Stimulated activated CD4-positive, alpha-beta T cell treated with anti-CD3 and anti-CD28 coated beads, Interleukin-1b, Interleukin-23, amount 100 ng/mL, for 1 hour (primary cell): ENCODE results near the gene SLC11A1.

ENCODE experiments used
- DNase-seq, 2 donors: peaks; one replicate each; pipeline ENCODE4 v3.0.0-alpha.2; 2020; ENCODE audit warnings: low read depth in 2 of 2

The SLC11A1 gene

DNA sequence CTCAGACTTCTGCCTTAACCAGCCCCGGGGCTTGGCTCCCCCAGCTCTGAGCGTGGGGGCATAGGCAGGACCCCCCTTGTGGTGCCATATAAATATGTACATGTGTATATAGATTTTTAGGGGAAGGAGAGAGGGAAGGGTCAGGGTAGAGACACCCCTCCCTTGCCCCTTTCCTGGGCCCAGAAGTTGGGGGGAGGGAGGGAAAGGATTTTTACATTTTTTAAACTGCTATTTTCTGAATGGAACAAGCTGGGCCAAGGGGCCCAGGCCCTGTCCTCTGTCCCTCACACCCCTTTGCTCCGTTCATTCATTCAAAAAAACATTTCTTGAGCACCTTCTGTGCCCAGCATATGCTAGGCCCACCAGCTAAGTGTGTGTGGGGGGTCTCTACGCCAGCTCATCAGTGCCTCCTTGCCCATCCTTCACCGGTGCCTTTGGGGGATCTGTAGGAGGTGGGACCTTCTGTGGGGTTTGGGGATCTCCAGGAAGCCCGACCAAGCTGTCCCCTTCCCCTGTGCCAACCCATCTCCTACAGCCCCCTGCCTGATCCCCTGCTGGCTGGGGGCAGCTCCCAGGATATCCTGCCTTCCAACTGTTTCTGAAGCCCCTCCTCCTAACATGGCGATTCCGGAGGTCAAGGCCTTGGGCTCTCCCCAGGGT, 23.1 kb downstream of the SLC11A1 start:
- no peak for DNase-seq

GRCh38 chr2:218405746-218406208, 23.7 kb downstream of the SLC11A1 start:
- DNase-seq: no peak

- DNase-seq: peak; percentile 79 to 86
These were observed 24.3 kb downstream of the SLC11A1 start for GRCh38 chr2:218406209-218406948.

DNA sequence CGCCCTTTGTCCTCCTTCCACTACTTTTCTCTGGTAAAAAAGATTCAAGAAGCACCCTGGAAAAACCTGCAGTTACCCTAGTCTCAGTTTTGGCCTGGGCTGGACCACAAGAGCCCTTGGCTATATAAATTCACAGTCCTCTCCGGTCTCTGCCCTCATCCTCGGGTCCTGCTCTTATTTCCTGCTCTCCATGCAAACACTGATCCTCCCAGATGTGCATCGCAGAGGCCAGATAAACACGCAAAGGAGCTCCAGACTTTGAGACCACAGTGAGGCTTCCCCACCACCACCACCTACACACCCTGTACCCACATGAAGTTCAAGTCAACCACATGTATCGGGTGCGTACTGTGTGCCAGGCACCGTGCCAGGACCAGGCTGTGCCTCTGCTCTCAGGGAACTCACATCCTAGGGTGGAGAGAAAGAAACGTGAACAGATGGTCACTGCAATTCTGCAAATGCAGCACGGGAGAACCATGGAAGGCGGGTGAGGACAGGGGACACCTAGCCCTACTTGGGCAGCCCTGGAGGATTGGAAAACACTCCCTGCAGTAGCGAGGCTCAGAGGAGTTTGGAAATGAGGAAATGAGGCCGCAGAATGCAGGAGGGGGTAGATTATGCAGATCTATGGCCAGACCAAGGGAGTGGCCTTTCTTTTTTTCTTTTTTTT, 25.0 kb downstream of the SLC11A1 start:
- DNase-seq: no peak

- DNase-seq: no peak
These were observed 25.6 kb downstream of the SLC11A1 start for GRCh38 chr2:218407717-218408116.

GRCh38 chr2:218418321-218418716, 36.2 kb downstream of the SLC11A1 start:
- no peak for DNase-seq

- DNase-seq: no peak
These were observed 36.8 kb downstream of the SLC11A1 start, which contains the start of gene VIL1 for GRCh38 chr2:218418717-218419458. TSS of gene VIL1 (plus strand) at chr2:218419123. CDS start at chr2:218423779, 4,656 bp downstream.

DNA sequence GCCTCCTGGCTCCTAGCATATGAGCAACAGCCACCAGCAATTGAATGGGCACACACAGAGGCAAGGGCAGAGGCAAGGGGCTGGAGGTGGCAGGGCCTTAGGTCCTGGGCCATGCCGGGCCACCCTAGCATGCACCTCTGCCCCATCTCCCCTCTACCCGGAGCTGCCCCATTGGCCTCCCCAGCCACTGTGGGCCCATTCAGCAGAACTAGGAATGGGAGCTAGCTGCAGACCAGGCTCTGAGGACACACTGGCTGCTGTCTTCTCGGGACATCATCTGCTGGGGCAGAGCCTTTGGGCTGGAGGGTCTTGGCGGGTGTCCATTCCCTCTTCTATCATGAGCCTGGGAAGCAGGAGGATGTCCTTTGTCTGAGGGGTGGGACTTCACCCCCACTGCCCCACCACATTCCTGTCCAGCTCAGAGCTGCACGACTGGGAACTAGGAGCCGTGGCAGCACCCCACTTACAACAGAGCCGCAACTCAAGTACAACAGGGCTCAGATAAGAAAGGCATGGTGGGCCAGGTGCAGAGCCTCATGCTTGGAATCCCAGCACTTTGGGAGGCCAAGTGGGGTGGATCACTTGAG, 37.6 kb downstream of the SLC11A1 start:
- no peak for DNase-seq

DNA sequence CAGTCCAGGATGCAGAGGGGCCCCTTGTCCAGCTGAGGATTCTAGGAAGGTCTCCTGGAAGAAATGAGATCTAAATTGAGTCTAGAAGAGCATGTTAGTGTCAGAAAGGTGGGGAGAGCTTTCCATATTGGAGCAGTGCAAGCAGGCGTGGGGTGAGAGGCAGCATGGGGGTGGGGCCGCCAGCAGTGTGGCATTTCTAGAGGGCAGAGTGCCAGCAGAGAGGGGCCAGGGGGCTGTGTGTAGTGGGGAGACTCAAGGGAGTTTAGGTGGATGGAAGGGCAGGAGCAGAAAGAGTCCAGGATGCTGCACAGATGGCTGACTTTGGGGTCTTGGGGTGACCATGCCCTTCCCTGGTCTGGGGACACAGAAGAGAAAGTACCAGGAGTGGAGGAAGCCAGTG, 39.0 kb downstream of the SLC11A1 start:
- DNase-seq: no peak

DNA sequence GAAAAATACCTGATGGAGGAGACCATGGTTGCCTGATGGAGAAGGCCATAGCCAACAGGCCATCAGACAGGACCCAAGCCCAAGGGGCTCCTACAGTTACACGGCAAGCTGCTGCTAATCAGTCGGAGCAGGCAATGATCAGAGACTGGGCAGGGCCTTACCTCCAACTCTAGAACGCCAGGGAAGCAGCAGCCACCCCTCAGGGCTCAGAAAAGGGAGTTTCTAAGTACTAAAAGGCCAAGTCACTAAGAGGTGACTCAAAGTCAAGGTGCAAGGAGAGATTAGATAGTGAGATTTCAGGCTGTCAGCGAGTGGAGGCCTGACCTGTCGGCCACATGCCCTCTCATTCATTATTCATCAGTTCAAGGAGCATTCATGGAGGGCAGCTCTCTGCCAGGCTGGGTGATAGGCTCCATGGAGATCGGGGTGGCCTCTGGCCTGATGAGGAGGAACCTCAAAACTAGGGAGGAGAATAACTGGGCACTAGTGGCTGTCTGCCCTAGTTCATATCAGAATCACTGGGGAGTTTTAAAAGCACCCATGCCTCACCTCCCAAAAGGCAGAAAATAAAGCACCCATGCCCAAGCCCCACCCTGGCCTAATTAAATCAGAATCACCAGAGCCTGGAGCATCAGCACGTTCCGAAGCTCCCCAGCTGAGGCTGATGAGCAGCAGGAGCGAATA, 40.5 kb downstream of the SLC11A1 start:
- no peak for DNase-seq

DNA sequence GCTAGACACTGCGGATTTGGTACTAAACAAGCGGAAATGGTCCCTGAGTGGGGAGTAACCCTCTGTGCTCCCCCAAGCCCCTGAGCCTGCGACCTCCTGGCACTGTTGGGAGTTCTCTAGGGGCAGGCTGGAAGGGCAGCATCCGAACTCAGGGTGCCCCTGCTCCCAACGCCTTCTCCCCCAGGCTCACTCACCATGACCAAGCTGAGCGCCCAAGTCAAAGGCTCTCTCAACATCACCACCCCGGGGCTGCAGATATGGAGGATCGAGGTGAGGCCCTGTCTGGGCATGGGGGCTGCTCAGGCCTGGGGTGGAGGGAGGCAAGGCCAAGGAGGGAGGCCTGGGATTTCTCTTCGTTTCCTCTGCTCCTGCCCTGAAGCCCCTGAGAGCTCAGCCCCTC, 41.5 kb downstream of the SLC11A1 start:
- no peak for DNase-seq

DNA sequence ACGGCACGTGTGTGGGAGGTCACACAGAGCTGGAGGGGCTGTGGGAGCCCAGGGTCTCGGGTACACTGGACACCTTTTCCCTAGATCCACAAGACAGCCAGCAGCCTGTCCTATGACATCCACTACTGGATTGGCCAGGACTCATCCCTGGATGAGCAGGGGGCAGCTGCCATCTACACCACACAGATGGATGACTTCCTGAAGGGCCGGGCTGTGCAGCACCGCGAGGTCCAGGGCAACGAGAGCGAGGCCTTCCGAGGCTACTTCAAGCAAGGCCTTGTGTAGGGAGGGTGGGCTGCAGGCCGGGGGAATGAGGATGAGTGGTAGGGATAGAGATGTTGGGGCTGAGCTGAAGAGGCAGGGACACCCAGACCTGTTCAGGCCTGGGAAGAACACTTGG, 43.5 kb downstream of the SLC11A1 start:
- DNase-seq: no peak

- DNase-seq: no peak
These were observed 45.7 kb downstream of the SLC11A1 start for GRCh38 chr2:218427741-218428140.

GRCh38 chr2:218428846-218429558, 46.9 kb downstream of the SLC11A1 start:
- DNase-seq: no peak

GRCh38 chr2:218429911-218430692, 48.0 kb downstream of the SLC11A1 start:
- no peak for DNase-seq

GRCh38 chr2:218430721-218431120, 48.6 kb downstream of the SLC11A1 start:
- no peak for DNase-seq

DNA sequence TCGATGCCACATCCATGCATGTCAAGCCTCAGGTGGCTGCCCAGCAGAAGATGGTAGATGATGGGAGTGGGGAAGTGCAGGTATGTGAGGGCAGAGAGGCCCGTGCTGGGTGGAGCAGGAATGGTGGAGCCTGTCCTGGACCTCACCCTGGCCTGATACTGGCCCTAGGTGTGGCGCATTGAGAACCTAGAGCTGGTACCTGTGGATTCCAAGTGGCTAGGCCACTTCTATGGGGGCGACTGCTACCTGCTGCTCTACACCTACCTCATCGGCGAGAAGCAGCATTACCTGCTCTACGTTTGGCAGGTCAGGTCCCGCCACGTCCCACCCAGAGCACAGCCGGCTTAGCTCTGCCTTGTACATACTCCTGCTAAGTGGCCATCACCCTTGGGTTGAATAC, 49.8 kb downstream of the SLC11A1 start:
- no peak for DNase-seq

DNA sequence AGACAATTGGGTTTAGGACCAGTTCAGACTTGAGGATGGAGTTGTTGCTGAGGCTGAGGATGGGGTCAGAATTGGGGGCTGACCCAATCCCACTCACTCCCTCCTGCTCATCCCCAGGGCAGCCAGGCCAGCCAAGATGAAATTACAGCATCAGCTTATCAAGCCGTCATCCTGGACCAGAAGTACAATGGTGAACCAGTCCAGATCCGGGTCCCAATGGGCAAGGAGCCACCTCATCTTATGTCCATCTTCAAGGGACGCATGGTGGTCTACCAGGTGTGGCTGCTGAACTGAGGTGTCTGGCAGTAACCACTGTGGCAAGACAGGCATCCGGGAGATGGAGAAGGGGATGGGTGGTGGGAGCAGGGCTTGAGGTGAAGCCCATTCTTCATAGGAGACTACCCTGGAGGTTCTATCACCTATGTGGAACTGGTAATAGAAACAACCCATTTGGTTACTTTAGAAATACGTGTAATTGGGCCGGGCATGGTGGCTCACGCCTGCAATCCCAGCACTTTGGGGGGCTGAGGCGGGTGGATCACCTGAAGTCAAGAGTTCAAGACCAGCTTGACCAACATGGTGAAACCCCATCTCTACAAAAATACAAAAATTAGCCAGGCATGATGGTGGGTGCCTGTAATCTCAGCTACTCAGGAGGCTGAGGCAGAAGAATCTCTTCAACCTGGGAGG, 50.7 kb downstream of the SLC11A1 start:
- DNase-seq: no peak

DNA sequence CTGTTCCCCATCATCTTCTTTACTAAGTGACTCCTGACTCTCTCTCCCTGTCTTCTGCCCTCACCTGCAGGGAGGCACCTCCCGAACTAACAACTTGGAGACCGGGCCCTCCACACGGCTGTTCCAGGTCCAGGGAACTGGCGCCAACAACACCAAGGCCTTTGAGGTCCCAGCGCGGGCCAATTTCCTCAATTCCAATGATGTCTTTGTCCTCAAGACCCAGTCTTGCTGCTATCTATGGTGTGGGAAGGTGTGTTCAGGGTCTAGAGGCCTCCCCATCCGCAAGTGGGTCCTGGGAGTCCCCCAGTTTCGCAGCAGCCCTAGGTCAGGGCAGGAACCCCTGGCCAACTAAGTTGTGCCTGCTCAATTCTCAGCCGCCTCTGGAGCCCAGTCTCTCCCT, 52.4 kb downstream of the SLC11A1 start:
- no peak for DNase-seq
